H9 (cell line): ENCODE results near the gene CCDC121. TPM values are rescaled to one million over a fixed set of nuclear protein-coding genes. Genes with fewer than 3 reads are reported as not detected.

Experiments
- DNase-seq: peaks from one replicate; pipeline ENCODE4 v3.0.0-alpha.2; 2017
- H2AFZ ChIP-seq: one replicate; pipeline ENCODE4 v1.6.1; 2013; ENCODE audit warnings: mild to moderate bottlenecking, low read length, control low read depth, moderate library complexity
- H2AK5ac ChIP-seq: 2 replicates; pipeline ENCODE4 v1.6.1; 2013; ENCODE audit warnings: low read length, control low read depth, mixed read lengths; ENCODE audit not compliant: insufficient read length
- H2BK120ac ChIP-seq: one replicate; pipeline ENCODE4 v1.6.1; 2013; ENCODE audit warnings: low read depth, mild to moderate bottlenecking, low read length, control low read depth, inconsistent platforms; ENCODE audit not compliant: poor library complexity, severe bottlenecking
- H2BK12ac ChIP-seq: 2 replicates; pipeline ENCODE4 v1.6.1; 2013; ENCODE audit warnings: low read length, control low read depth, mixed read lengths, low read depth; ENCODE audit not compliant: insufficient read length
- H2BK15ac ChIP-seq: 2 replicates; pipeline ENCODE4 v1.6.1; 2013; ENCODE audit warnings: low read depth, low read length, control low read depth
- H2BK20ac ChIP-seq: one replicate; pipeline ENCODE4 v1.6.1; 2013; ENCODE audit warnings: low read depth, mild to moderate bottlenecking, low read length, control low read depth, inconsistent platforms; ENCODE audit not compliant: poor library complexity, severe bottlenecking
- H2BK5ac ChIP-seq: 2 replicates; pipeline ENCODE4 v1.6.1; 2013; ENCODE audit warnings: low read length, control low read depth, mixed read lengths; ENCODE audit not compliant: insufficient read length
- H3K14ac ChIP-seq: 2 replicates; pipeline ENCODE4 v1.6.1; 2013; ENCODE audit warnings: low read length, control low read depth; ENCODE audit not compliant: insufficient read depth
- H3K18ac ChIP-seq: 2 replicates; pipeline ENCODE4 v1.6.1; 2013; ENCODE audit warnings: low read depth, mild to moderate bottlenecking, mixed read lengths, low read length, control low read depth; ENCODE audit not compliant: insufficient read length
- H3K23ac ChIP-seq: 2 replicates; pipeline ENCODE4 v1.6.1; 2013; ENCODE audit warnings: low read length, control low read depth, mixed read lengths, low read depth; ENCODE audit not compliant: insufficient read length
- H3K23me2 ChIP-seq: 2 replicates; pipeline ENCODE4 v1.6.1; 2013; ENCODE audit warnings: low read depth, mild to moderate bottlenecking, mixed read lengths, low read length, control low read depth; ENCODE audit not compliant: insufficient read length, poor library complexity, severe bottlenecking
- H3K27ac ChIP-seq: 2 replicates; pipeline ENCODE4 v1.5.1; 2013; ENCODE audit warnings: low read length, control low read depth, mixed read lengths, low read depth; ENCODE audit not compliant: insufficient read length
- H3K27me3 ChIP-seq: 2 replicates; pipeline ENCODE4 v1.6.1; 2013; ENCODE audit warnings: low read length, control low read depth, inconsistent platforms; ENCODE audit not compliant: insufficient read depth
- H3K4ac ChIP-seq: 2 replicates; pipeline ENCODE4 v1.6.1; 2013; ENCODE audit warnings: low read depth, mild to moderate bottlenecking, control low read depth, inconsistent platforms, low read length, moderate library complexity
- H3K4me1 ChIP-seq: 2 replicates; pipeline ENCODE4 v1.6.1; 2013; ENCODE audit warnings: low read length, control low read depth, inconsistent platforms; ENCODE audit not compliant: insufficient read depth
- H3K4me2 ChIP-seq: 2 replicates; pipeline ENCODE4 v1.6.1; 2013; ENCODE audit warnings: low read length, control low read depth, mixed read lengths; ENCODE audit not compliant: insufficient read length, insufficient read depth
- H3K56ac ChIP-seq: 2 replicates; pipeline ENCODE4 v1.6.1; 2013; ENCODE audit warnings: low read depth, mild to moderate bottlenecking, mixed read lengths, low read length, control low read depth; ENCODE audit not compliant: insufficient read length
- H3K79me1 ChIP-seq: 2 replicates; pipeline ENCODE4 v1.6.1; 2013; ENCODE audit warnings: low read depth, mild to moderate bottlenecking, moderate library complexity, low read length, control low read depth, inconsistent platforms; ENCODE audit not compliant: insufficient read depth, poor library complexity, severe bottlenecking
- H3K79me2 ChIP-seq: 2 replicates; pipeline ENCODE4 v1.6.1; 2013; ENCODE audit warnings: low read length, control low read depth, inconsistent platforms; ENCODE audit not compliant: insufficient read depth
- H3K9ac ChIP-seq: 2 replicates; pipeline ENCODE4 v1.6.1; 2013; ENCODE audit warnings: low read length, control low read depth, mixed read lengths; ENCODE audit not compliant: insufficient read length; ENCODE audit errors: extremely low read depth
- H3K9me3 ChIP-seq: one replicate; pipeline ENCODE4 v1.6.1; 2013; ENCODE audit warnings: low read depth, low read length, inconsistent platforms; ENCODE audit not compliant: control insufficient read depth
- H3T11ph ChIP-seq: one replicate; pipeline ENCODE4 v1.6.1; 2013; ENCODE audit warnings: mild to moderate bottlenecking, low read length, control low read depth, inconsistent platforms
- H4K20me1 ChIP-seq: one replicate; pipeline ENCODE4 v1.6.1; 2013; ENCODE audit not compliant: control insufficient read depth, insufficient read length, insufficient read depth
- H4K5ac ChIP-seq: 2 replicates; pipeline ENCODE4 v1.6.1; 2013; ENCODE audit warnings: low read depth, mild to moderate bottlenecking, mixed read lengths, low read length, control low read depth; ENCODE audit not compliant: insufficient read length
- H4K8ac ChIP-seq: replicated peaks from 2 replicates; pipeline ENCODE4 v1.6.1; 2013; ENCODE audit warnings: low read length, control low read depth, mixed read lengths, low read depth; ENCODE audit not compliant: insufficient read length
- H4K91ac ChIP-seq: 2 replicates; pipeline ENCODE4 v1.6.1; 2013; ENCODE audit warnings: low read depth, mild to moderate bottlenecking, moderate library complexity, mixed read lengths, low read length, control low read depth; ENCODE audit not compliant: insufficient read length
- H3K27ac Mint-ChIP-seq, 3 experiments: 2 replicates in 2 of 3; 3 replicates in 1 of 3; pipeline ENCODE4 v1.8.0; 2020 to 2021; ENCODE audit warnings: mixed read lengths in 3 of 3, mild to moderate bottlenecking in 1 of 3, moderate library complexity in 1 of 3
- H3K27me3 Mint-ChIP-seq: 2 replicates; pipeline ENCODE4 v1.8.0; 2021; ENCODE audit warnings: low read depth, mild to moderate bottlenecking, moderate library complexity, mixed read lengths
- H3K36me3 Mint-ChIP-seq, 3 experiments: 2 replicates in 2 of 3; 3 replicates in 1 of 3; pipeline ENCODE4 v1.8.0; 2020 to 2021; ENCODE audit warnings: low read depth in 3 of 3, mixed read lengths in 3 of 3; ENCODE audit not compliant: insufficient read depth in 1 of 3
- H3K4me1 Mint-ChIP-seq, 2 experiments: 2 replicates each; pipeline ENCODE4 v1.8.0; 2020; ENCODE audit warnings: mixed read lengths in 2 of 2
- H3K4me3 Mint-ChIP-seq, 2 experiments: 2 replicates in 1 of 2; 3 replicates in 1 of 2; pipeline ENCODE4 v1.8.0; 2020 to 2021; ENCODE audit warnings: mild to moderate bottlenecking in 2 of 2, mixed read lengths in 2 of 2, moderate library complexity in 1 of 2
- H3K9me3 Mint-ChIP-seq, 2 experiments: 2 replicates in 1 of 2; 3 replicates in 1 of 2; pipeline ENCODE4 v1.8.0; 2020; ENCODE audit warnings: mild to moderate bottlenecking in 2 of 2, mixed read lengths in 2 of 2, moderate library complexity in 1 of 2
- whole genome bisulfite sequencing: extraction: QIAGEN DNeasy Blood & Tissue Kit; methylation state at CpG from one replicate; pipeline ENCODE4 v1.1.7; 2013; ENCODE audit warnings: missing lambda C conversion rate, low lambda C conversion rate, mixed read lengths; ENCODE audit not compliant: insufficient read length; ENCODE audit errors: extremely low coverage; 5-methylcytosine and 5-hydroxymethylcytosine counted together
- total RNA-seq: library from RNA; stranded (reverse); gene quantifications from 2 replicates; pipeline ENCODE4 v1.2.1, GENCODE V29; 2021
- TF ChIP-seq, protein P1 (sequence below): fragments of 200-600 bp; sonication (generic); conservative IDR thresholded peaks from 3 replicates; pipeline ENCODE4 v1.8.0; 2021; ENCODE audit warnings: antibody characterized with exemption, mild to moderate bottlenecking

The CCDC121 gene
- total RNA-seq, 1 experiment from 2014 or later: 1.2 TPM

DNA sequence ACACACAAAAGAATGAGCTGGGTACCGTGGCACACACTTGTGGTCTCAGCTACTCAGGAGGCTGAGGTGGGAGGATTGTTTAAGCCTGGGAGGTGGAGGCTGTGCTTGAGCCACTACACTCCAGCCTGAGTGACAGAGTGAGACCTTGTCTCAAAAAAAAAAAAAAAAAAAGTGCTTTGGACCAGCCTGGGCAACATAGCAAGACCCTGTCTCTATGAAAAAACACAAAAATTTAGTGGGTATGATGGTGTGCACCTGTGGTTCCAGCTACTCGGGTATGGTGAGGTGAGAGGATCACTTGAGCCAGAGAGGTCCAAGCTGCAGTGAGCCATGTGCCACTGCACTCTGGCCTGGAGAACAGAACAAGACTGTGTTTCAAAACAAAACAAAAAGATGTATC is 35.6 kb downstream of the CCDC121 start:
- Histone ChIP-seq H3K9me3 (peaks cover 9% of the 10 kb centered on the region), H2AK5ac (no peak overlapping the region), H2BK15ac (no peak overlapping the region), H4K20me1 (no peaks in the 10 kb centered on the region), H3K14ac (no peak overlapping the region), H4K8ac (no peak overlapping the region), H3T11ph (no peak overlapping the region), H2BK120ac (no peak overlapping the region), H3K79me1 (peaks cover 5% of the 10 kb centered on the region), H3K27ac (no peak overlapping the region), H2BK20ac (no peak overlapping the region), H2AFZ (no peak overlapping the region), H3K27me3 (no peaks in the 10 kb centered on the region), H3K23me2 (no peaks in the 10 kb centered on the region), H3K18ac (no peak overlapping the region), H2BK5ac (no peak overlapping the region), H2BK12ac (no peak overlapping the region), H3K4me1 (no peaks in the 10 kb centered on the region), H3K9ac (no peak overlapping the region), H3K4ac (no peak overlapping the region), H4K91ac (no peak overlapping the region), H3K4me2 (no peak overlapping the region), H4K5ac (no peak overlapping the region), H3K56ac (no peak overlapping the region), H3K79me2 (peaks cover 24% of the 10 kb centered on the region; the same call in 1 of the 2 replicates), H3K23ac (no peak overlapping the region)
- no peak overlapping the region for H3K4me3 Mint-ChIP-seq
- TF ChIP-seq, protein P1, sequence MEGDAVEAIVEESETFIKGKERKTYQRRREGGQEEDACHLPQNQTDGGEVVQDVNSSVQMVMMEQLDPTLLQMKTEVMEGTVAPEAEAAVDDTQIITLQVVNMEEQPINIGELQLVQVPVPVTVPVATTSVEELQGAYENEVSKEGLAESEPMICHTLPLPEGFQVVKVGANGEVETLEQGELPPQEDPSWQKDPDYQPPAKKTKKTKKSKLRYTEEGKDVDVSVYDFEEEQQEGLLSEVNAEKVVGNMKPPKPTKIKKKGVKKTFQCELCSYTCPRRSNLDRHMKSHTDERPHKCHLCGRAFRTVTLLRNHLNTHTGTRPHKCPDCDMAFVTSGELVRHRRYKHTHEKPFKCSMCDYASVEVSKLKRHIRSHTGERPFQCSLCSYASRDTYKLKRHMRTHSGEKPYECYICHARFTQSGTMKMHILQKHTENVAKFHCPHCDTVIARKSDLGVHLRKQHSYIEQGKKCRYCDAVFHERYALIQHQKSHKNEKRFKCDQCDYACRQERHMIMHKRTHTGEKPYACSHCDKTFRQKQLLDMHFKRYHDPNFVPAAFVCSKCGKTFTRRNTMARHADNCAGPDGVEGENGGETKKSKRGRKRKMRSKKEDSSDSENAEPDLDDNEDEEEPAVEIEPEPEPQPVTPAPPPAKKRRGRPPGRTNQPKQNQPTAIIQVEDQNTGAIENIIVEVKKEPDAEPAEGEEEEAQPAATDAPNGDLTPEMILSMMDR: no peak
- no CpG with 5 or more reads among the region's 2 CpGs for WGBS
- no peak overlapping the region for H3K27ac Mint-ChIP-seq
- H3K4me1 Mint-ChIP-seq: no peaks in the 10 kb centered on the region
- H3K9me3 Mint-ChIP-seq: peaks cover 47% of the 10 kb centered on the region in 2 experiments
- no peaks in the 10 kb centered on the region; the same call in 1 of the 2 replicates for H3K27me3 Mint-ChIP-seq
- H3K36me3 Mint-ChIP-seq: peaks cover 40 to 52% (median 42%) of the 10 kb centered on the region in 3 experiments
- DNase-seq: no peak
